Fibroblast of mammary gland (primary cell): ENCODE results near the gene MAPKAPK5.

Experiments used
- DNase-seq: peaks from one replicate; pipeline ENCODE4 v3.0.0-alpha.2; 2010; ENCODE audit warnings: low read depth
- H3K4me3 ChIP-seq: 2 replicates; pipeline ENCODE4 v1.5.1; 2011; ENCODE audit warnings: low read depth, mild to moderate bottlenecking, low read length, moderate library complexity; ENCODE audit not compliant: control insufficient read depth
- CTCF ChIP-seq: conservative IDR thresholded peaks from 2 replicates; pipeline ENCODE4 v1.5.1; 2011; ENCODE audit warnings: low read depth, low read length, inconsistent platforms; ENCODE audit not compliant: control insufficient read depth, insufficient read depth

MAPKAPK5 gene

GRCh38 chr12:111869671-111870070, 27.6 kb downstream of the MAPKAPK5 start:
- no peak for DNase-seq
- no peak overlapping the region for H3K4me3 ChIP-seq
- TF ChIP-seq CTCF = no peak

DNA sequence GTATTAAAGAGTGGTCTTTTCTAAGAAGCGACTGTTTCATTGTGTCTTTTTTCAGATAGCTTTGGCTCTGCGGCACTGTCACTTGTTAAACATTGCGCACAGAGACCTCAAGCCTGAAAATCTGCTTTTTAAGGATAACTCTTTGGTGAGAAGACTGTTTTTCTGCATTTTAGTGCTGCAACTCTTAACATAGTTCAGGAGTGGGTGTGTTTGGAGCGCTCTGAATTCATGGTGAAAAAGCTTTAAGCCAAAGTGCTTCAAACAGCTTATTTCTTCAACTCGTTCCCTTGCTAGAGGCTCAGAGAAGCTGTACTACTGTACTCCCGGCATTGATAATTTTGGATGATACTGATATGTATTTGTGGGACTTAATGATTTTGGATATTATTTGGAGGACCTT, 28.2 kb downstream of the MAPKAPK5 start:
- H3K4me3 ChIP-seq = no peak overlapping the region
- DNase-seq = no peak
- no peak for TF ChIP-seq CTCF

GRCh38 chr12:111870706-111871105, 28.7 kb downstream of the MAPKAPK5 start:
- no peak overlapping the region for H3K4me3 ChIP-seq
- no peak for TF ChIP-seq CTCF
- DNase-seq = no peak

DNA sequence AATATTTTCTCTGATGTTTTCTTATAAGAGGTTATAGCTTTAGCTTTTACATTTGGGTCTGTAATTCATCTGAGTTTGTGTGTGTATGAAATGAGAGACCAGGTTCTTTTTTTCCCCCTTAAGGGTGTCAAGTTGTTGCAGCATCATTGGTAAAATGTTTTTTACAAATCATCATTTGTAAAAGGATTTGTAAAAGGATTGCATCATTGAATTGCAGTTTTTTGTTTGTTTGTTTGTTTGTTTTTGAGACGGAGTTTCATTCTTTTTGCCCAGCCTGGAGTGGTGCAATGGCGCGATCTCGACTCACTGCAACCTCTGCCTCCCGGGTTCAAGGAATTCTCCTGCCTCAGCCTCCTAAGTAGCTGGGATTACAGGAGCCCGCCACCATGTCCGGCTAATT, 31.1 kb downstream of the MAPKAPK5 start:
- TF ChIP-seq CTCF = no peak
- DNase-seq = no peak
- no peak overlapping the region for H3K4me3 ChIP-seq

DNA sequence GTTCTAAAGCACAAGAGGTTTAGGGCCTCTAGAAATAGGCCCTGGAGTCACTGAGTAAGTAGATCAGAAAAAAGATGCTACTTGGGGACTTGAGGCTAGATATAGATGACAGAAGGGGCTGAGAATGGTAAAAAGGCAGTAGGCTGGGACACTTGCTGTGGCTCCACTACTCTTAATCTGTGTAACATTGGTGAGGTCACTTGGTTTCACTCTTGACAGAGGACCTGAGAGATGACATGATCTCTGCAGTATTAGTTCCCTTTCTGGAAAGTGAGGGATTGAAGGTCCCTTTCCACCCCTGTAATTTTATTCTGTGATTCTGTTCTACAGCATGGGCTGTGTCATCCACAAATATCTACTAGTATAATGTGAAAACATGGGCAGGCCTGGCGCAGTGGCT, 39.7 kb downstream of the MAPKAPK5 start:
- TF ChIP-seq CTCF = no peak
- DNase-seq = no peak
- H3K4me3 ChIP-seq = no peak overlapping the region

GRCh38 chr12:111886662-111887545, 44.9 kb downstream of the MAPKAPK5 start:
- DNase-seq = no peak
- H3K4me3 ChIP-seq = no peak overlapping the region
- TF ChIP-seq CTCF = no peak
